Measurements from ENCODE around the gene STAM.

Gene STAM

DNA sequence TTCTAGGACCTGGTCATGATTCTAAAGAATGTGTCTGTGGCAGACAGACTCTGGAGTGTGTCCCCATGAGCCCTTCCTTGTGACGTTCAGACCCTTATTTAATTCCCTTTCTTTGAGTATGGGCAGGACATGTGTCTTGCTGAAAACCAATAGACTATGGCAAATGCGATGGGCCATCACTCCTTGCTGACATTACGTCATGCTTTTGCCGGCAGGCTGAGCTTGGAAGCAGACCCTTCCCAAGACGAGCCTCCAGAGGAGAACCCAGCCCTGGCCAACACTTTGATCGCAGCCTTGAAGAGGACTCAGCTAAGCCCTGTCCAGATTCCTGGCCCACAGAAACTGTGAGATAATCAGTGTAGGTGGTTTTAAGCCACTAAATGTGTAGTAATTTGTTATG is 89.7 kb downstream of the STAM start:
- no peak for DNase-seq

DNA sequence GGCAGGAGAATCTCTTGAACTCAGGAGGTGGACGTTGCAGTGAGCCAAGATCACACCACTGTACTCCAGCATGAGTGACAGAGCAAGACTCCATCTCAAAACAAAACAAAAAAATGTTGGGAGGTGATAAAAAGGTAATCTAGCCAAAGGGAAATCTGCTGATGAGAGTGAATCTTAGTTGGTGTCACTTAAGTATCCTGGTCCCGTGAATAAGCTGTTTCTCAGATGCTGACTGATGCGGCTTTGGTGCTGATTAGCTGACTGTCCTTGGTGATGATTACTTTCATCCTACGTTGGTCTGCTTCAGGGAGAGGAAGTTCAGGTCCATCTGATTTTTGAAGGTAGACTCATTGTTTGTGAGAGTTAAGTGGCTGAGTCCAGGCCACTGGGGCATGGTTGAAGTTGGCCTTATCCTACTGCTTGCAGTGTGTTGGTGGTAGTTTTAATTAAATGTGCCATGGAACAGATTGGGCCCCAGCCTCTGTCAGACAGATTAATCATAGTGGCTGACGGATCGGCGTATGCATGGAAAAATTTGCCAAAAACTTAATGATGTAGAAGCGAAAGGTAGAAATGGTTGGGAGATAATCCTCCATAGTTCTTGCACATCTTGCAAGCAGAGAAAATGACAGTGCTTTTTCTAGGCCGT is 90.6 kb downstream of the STAM start:
- no peak for DNase-seq

DNA sequence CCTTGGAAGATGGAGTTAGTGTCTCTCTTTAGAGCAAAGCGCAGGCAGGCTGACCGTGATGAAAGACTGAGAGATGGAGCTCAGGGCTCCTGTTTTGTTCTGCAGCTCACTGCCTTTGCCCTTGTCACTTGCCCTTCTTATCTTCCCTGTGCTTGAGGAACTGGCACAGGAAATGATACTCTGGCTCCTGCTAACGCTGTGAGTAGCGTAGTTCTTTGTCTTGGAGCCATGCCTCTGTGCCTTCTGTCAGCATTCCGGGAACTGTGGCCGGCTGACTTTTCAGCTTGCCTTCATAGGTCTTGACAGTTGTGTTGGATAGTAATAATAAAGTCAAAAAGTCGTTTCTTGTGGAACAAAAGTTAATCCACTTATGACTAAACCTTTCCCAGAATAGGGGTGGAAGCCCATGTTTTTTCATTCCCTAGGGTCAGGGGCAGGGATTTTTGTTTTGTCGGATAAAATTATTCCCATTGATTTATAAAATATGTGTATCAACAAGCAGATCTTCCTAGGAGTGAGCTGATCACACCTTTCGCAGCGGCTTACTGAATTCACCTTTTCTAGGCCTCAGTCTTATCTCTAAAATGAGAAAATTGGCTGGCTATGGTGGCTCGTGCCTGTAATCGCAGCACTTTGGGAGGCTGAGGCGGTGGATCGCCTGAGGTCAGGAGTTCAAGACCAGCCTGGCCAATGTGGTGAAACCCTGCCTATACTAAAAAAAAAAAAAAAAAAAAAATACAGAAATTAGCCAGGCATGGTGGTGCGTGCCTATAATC is 91.4 kb downstream of the STAM start:
- DNase-seq = no peak

DNA sequence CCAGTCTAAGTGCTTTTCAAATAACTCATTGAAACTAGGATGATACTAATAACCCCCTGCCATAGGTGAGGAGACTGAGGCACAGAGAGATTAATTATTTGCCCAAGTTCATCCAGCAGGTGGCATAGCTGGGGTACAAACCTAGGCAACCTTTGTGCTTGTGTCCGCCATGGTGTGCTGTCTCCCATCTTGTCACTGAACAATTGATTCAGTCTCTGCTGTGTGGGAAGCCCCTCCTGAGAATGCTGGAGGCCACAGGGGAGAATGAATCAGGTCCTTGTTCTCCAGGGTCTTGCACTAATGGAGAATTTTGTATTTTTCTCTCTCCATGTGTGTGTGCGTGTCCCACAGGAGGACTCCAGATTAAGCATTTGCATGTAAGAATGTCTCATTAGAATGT is 92.3 kb downstream of the STAM start:
- no peak for DNase-seq

DNA sequence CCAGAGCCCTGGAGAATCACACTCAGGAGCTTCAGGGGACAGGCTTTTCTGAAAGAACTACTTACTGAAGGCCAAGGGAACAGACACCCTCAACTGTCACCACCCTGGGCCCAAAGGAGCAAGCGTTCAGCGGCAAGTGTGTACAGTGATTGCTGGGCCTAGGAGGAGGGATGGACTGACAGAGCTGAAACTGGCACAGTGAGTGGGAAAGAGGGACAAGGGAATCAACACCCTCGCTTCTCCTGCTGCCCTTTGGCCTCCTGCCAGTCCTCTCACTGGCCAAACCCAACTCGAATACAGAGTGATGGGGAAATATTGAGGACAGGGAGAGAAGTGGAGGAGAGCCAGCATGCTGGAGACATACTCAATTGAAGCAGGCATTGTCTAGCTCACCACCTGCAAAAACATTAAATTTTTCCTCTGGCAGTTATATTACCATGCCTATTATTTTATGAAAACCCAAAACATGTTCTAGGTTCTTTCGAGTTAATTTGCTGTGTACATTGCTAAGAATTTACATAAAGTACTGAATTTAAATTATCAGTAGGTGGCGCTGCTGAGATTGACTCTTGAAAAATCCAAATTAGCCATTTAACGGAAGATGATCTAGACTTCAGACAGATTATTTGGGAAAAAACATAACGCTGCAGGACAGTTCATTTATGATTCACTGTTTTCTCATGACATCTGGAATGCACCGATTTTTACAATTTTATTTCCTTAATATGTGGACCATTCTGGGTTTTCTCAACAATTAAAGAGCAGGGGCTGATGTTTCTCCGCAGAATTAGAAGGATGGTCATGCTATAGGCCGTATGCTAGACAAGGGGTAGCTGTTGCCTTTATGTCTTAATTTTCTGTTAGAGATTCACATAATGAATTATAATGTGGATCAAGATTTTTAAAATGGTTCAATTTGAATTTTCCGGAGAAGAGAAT is 93.3 kb downstream of the STAM start:
- DNase-seq = no peak

DNA sequence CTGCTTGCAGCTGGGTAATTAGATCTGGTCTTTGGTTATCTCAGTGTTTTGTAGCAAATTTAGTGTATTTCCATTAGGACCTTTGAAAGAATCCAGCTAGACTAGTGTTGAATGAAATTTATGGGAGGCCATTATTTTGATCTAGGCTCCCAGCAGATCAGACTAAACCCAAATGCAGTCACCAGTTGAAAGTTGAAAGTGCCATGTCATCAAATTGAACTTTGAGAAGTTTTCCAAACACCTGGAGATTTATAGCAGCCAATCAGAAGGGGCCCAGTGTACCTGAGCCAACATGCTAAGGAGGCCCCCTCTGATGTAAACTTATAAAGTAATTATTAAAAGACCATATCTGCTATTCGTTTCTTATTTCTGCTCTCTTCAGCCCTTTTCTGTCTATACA is 96.7 kb downstream of the STAM start:
- DNase-seq = no peak

DNA sequence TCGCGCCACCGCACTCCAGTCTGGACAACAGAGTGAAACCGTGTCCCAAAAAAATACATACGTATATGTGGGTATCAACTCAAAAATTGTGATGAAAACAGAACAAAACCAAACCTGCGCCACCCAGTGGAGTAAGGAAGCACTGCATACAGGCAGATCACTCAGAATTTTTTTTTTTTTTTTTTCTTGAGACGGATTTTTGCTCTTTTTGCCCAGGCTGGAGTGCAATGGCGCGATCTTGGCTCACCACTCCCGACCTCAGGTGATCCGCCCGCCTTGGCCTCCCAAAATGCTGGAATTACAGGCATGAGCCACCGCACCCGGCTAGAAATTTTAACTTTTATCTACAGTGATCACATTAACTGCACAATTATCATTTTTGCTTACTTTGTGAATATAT is 99.0 kb downstream of the STAM start:
- DNase-seq = no peak

DNA sequence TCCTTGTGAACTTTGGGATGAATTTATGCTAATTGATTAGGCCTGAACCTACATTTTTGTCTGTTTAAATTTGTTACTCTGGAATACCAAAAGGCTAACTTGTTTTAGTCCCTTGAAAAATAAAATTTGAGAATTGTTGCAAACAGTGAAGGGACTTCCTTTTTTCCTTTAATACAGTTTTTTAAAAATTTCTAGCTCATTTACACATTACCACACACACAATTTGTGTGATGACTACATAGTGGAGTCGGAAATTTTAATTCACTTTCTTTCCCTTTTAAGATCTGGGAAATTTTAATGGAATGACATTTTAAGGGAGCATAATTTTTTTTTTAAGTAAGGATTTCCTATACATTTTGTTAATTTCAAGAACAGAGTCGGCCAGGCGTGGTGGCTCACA is 99.5 kb downstream of the STAM start:
- DNase-seq = no peak

DNA sequence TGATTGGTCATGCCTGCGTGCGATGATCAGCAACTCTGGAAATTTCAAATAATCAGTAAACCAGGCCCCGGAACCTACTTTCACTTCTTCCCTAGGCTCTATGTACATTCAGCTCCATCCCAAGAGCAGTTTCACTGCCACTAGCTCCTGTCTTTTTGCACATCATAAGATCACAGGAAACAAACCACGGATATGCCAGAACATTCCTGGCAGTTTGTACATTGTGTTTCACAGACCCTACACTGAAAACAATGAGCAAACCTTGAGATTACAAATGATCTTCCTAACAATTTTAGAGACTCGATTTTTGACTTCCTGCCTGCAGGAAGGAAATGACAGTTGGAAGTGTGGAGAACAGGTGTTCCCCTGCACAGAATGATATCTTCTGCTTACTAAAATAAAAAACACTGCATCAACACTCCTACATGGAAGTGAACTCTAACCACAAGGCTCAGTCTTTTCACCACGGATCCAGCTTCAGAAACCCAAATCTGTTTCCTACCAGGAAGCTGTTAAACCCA is 100.5 kb downstream of the STAM start:
- no peak for DNase-seq

DNA sequence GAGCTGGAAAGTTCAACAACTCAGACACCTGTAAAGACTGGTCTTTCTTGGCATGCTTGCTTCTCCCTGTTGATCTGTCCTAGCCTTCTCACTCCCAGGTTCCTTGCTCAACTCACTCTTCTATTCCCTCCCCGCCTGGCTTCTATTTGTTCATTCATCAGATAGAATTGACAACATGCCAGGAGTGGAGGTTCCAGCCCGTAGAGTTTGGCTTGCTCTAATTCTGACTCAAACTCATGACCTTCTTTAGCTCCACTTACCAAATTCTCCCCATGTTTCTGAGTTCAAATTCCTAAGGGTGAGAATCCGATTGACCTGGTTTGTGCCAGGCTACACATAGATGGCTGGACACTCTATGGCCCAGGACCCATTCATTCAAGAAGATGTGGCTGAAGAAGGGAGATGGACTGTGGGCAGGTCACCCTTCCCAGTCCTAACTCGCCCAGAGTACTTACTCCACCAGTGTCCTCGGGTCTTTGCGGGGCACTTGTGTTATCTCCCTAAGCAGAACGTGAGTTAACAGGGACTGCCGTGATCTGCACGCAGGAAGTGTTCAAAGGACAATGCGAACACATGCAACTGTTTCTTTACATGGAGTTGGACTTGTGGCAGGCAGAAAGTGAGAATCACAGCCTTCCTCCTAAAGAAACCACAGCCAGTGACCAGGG is 104.1 kb downstream of the STAM start:
- DNase-seq = no peak

DNA sequence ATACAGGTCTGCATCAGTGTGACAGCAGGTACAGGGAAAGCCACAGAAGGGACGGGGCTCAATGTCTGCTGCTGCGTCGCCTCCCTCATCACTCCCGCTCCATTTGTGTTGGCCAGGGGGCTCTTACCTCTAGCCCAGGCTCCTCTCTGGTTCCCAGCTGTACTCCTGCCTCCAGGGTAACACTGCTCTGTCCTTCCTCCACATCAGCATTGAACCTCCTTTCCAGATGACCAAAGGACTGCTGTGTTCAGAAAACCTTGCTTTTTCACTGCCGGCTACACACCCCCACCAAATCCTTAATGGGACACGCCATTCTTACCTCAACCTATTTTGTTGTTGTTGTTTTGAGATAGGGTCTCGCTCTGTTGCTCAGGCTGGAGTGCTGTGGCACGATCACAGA is 105.9 kb downstream of the STAM start:
- no peak for DNase-seq

DNA sequence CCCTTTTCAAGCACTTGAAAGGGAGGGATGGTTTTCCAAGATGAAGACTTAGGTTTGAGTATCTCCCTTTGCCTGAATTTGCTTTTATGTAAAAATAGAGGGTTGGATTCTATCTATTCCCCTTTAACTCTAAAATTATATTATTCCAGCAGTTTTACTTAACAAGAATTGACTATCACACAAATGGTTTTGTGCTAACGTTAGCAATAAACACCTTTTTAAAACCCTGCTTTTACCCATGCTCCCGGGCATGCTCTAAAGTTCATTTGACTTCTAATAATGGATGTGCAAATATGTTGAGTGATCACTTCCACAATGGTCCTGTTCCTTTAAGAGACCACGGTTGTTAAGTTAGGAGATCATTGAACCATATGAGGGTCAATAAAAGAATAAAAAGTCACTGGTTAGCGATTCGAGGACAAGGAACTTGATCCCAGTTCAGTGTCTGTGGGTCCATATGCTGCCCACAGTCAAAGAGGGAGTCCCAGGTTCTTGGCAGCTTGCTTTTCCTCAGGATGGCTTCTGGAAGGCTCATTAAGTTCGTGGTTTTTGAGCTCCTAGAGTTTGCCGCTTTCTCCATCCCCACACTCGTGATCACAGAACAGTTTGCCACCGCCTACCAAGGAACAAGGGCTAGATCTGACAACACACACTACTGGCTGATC is 108.0 kb downstream of the STAM start, which contains the start of gene TMEM236:
TMEM236 (plus strand) TSS at position 421 of the 665 bp plus-strand sequence; CDS start at position 516, 95 bp downstream.
- no peak for DNase-seq

DNA sequence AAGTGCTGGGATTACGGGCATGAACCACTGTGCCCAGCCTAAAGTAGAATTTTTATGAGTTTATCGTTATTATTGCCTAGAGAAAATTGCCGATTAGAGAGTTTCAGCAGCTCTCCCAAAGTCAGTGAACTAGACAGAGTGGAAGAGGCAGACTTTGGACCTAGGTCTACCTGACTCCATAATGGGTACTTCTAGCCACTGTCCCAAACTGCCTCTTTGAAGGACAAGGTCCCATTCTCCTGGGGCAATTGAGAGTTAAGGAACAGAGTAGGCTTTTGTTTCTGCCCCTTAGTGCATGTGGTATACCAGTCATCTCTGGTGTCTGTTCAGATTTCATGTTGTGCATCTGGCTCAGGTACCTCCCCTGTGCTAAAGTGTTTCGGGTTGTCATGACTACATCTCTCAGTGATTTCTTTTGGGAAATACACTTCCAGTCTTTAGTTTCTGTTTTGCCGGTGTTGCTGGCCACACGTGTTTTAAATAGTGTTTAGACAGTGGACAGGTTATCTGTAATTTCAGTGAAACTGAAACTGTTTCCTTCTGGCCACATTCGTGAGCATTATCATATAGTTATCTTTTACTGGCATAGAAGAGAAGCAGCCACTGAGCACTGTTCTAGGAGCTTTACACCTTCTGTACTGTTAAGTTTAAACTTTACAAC is 112.7 kb downstream of the STAM start:
- no peak for DNase-seq

DNA sequence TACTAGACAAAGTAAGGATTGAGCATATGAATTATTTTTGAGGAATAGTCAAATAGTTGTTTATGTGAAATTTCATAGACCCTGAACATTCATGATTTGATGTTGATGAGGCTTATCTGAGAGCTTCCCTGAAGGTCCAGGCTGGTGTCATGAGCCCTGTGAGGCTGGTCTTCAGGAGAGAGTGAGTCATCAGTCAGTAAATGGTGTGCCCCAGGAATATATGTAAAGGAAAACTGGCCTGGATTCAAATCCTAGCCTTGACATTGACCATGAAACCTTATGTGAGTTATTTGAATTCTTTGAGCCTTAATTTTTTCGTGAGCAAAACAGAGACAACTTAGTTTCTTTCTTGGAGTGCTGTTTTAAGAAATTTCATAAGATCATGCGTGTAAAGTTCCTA is 114.2 kb downstream of the STAM start:
- DNase-seq = no peak

DNA sequence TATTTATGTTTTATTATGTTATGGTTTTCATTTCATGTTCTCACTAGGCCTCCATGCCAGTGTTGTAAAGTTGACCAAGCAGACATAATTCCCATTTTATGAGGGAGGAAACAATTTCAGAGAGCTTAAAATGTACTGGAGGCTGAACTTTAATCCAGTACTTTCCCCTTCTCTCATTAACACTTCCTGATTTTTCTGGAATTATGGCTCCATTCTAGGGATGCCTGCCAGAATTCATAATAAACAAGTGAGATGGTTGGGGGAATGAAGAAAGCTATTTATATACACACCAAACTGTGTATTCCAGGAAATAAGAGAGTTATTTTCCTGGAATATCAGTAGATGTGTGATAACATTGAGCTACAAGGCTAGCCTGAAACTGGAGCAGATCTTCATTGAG is 114.9 kb downstream of the STAM start:
- no peak for DNase-seq

DNA sequence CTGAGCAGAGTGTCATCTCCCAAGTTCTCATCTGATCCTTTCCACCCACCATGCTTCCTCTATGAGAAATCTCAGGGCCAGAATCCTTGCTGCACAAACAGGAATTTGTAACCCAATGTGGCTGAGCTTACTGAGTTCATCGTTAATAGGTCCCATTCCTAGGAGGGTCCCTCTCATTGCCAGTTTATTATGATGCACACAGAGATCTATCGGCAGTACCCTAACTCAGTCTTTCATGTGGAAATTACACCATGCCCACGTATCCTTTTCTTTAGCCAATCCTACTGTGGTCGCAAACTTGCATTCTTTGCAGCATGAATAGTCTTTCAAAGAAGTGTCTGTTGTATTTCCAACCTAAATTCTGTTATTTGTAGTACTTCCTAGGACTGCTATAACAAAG is 120.2 kb downstream of the STAM start:
- DNase-seq = no peak

DNA sequence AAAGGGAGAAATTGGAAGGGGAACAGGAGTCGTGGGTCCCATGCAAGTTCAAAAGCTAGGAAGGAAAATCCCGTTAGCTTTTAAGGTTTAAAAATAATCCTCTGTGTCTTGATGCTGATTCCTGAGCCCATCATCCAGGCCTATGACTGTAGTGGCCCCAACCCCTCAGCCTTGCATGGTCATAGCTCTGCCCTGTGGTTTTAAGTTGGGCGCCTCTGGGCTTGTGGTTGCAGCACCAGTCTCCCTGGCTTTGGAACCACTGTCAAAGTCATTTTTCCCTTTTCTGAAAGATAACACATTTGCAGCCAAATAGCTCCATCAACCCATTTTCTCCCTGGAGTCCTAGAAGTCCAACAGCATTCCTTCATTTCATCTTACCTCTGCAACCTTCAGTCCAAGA is 121.7 kb downstream of the STAM start:
- DNase-seq = no peak
